Endothelial cell of umbilical vein (primary cell): ENCODE measurements around the gene BRINP2. TPM values are rescaled to one million over a fixed set of nuclear protein-coding genes. Genes with fewer than 3 reads are reported as not detected.

Source experiments
- BruUV-seq: library from RNA; stranded (reverse); fragments of 400-500 nt; replicated peaks from 2 replicates; lab custom pipeline; 2021; lab: Mats Ljungman, UMichigan
- CTCF ChIA-PET: fragments of 300-600, 350-600 bp; sonication (Branson Sonifier 250); formaldehyde crosslinking; loops from one replicate; lab custom pipeline; 2021; ENCODE audit warnings: antibody characterized with exemption, inconsistent platforms; lab: Charles Lee
- POLR2A ChIA-PET: fragments of 300-600, 350-600 bp; sonication (Branson Sonifier 250); formaldehyde crosslinking; loops from one replicate; lab custom pipeline; 2021; ENCODE audit warnings: antibody characterized with exemption, inconsistent platforms; lab: Charles Lee
- DNase-seq: peaks from one replicate; pipeline ENCODE4 v3.0.0-alpha.2; 2011; ENCODE audit warnings: low read depth, low spot score
- FAIRE-seq: peaks from 2 replicates; lab custom pipeline; 2011; peaks lifted over from hg19 to GRCh38; lab: Jason Lieb, UNC
- H2AFZ ChIP-seq: 2 replicates; pipeline ENCODE4 v1.6.0; 2012; ENCODE audit warnings: low read depth, low read length, control low read depth, inconsistent platforms
- H3K27ac ChIP-seq: 2 replicates; pipeline ENCODE4 v1.5.1; 2011; ENCODE audit warnings: low read depth, mild to moderate bottlenecking, control low read depth, low read length, moderate library complexity; ENCODE audit not compliant: insufficient read depth
- H3K27me3 ChIP-seq, 2 experiments: 2 replicates each; pipeline versions ENCODE4 v1.6.0 to v1.6.1; 2011; ENCODE audit warnings: low read length in 2 of 2, mixed read lengths in 1 of 2; ENCODE audit not compliant: control insufficient read depth in 2 of 2, insufficient read depth in 2 of 2
- H3K36me3 ChIP-seq, 2 experiments: 2 replicates in 1 of 2; 3 replicates in 1 of 2; pipeline ENCODE4 v1.5.1; 2011; ENCODE audit warnings: low read length in 2 of 2, mild to moderate bottlenecking in 1 of 2, moderate library complexity in 1 of 2; ENCODE audit not compliant: control insufficient read depth in 2 of 2, insufficient read depth in 2 of 2; ENCODE audit errors: extremely low read depth in 1 of 2
- H3K4me1 ChIP-seq: 3 replicates; pipeline ENCODE4 v1.5.1; 2011; ENCODE audit warnings: mild to moderate bottlenecking, low read length; ENCODE audit not compliant: control insufficient read depth, insufficient read depth; ENCODE audit errors: extremely low read depth
- H3K4me2 ChIP-seq: 2 replicates; pipeline ENCODE4 v1.6.1; 2011; ENCODE audit warnings: low read length, control low read depth, mixed read lengths; ENCODE audit not compliant: insufficient read depth
- H3K4me3 ChIP-seq, 3 experiments: fragments of 200-600 bp in 1 of 3; sonication (generic), shearing (Covaris generic) in 1 of 3; replicated peaks in 1 of 3; 2 replicates each; pipeline ENCODE4 v1.5.1; 2011 to 2016; ENCODE audit warnings: control low read depth in 3 of 3, low read length in 3 of 3, mild to moderate bottlenecking in 2 of 3, inconsistent platforms in 1 of 3, low read depth in 1 of 3, moderate library complexity in 1 of 3; ENCODE audit not compliant: insufficient read depth in 1 of 3
- H3K79me2 ChIP-seq: 2 replicates; pipeline ENCODE4 v1.6.0; 2012; ENCODE audit warnings: low read length, inconsistent platforms; ENCODE audit not compliant: control insufficient read depth, insufficient read depth
- H3K9ac ChIP-seq: replicated peaks from 2 replicates; pipeline ENCODE3; 2011; ENCODE audit warnings: low read length, control low read depth; ENCODE audit not compliant: insufficient read depth; ENCODE audit errors: extremely low read depth
- H3K9me1 ChIP-seq: replicated peaks from 3 replicates; pipeline ENCODE4 v1.6.0; 2011; ENCODE audit warnings: mild to moderate bottlenecking, low read length; ENCODE audit not compliant: control insufficient read depth, insufficient read depth; ENCODE audit errors: extremely low read depth
- H3K9me3 ChIP-seq: replicated peaks from 2 replicates; pipeline ENCODE4 v1.5.1; 2012; ENCODE audit warnings: low read length, inconsistent platforms; ENCODE audit not compliant: control insufficient read depth, insufficient read depth
- H4K20me1 ChIP-seq: replicated peaks from 2 replicates; pipeline ENCODE3; 2011; ENCODE audit warnings: mild to moderate bottlenecking, low read length; ENCODE audit not compliant: control insufficient read depth, insufficient read depth; ENCODE audit errors: extremely low read depth
- EZH2 ChIP-seq: IDR thresholded peaks from 2 replicates; pipeline ENCODE4 v1.6.1; 2012; ENCODE audit warnings: borderline replicate concordance, low read depth, mild to moderate bottlenecking, moderate library complexity, low read length, inconsistent platforms; ENCODE audit not compliant: severe bottlenecking
- FOS ChIP-seq: IDR thresholded peaks from 2 replicates; pipeline ENCODE4 v1.6.1; 2011; ENCODE audit warnings: mild to moderate bottlenecking, low read length, moderate library complexity, borderline replicate concordance; ENCODE audit not compliant: insufficient read depth
- GATA2 ChIP-seq: IDR thresholded peaks from 2 replicates; pipeline ENCODE4 v1.7.0; 2011; ENCODE audit warnings: low read depth, mild to moderate bottlenecking, moderate library complexity, mixed read lengths, low read length; ENCODE audit not compliant: insufficient read length, insufficient read depth
- JUN ChIP-seq: IDR thresholded peaks from 2 replicates; pipeline ENCODE4 v1.6.1; 2011; ENCODE audit warnings: borderline replicate concordance, low read depth; ENCODE audit not compliant: insufficient read length, insufficient read depth
- MYC ChIP-seq: IDR thresholded peaks from one replicate; pipeline ENCODE4 v1.6.1; 2011; ENCODE audit warnings: mild to moderate bottlenecking, low read depth, low read length
- POLR2A ChIP-seq: IDR thresholded peaks from 2 replicates; pipeline ENCODE4 v1.6.1; 2012; ENCODE audit warnings: low read depth, mild to moderate bottlenecking, control low read depth, low read length
- POLR2AphosphoS5 ChIP-seq: IDR thresholded peaks from 2 replicates; pipeline ENCODE4 v1.6.1; 2012; ENCODE audit warnings: low read depth, mild to moderate bottlenecking, control low read depth, low read length, moderate library complexity; ENCODE audit not compliant: insufficient read depth
- dilution Hi-C: fragments of 300-500 bp; cut with MboI; formaldehyde crosslinking; loops from one replicate; pipeline ENCODE4 v1.15.0; 2019; ENCODE audit warnings: low sequenced_read_pairs; ENCODE audit not compliant: extremely low pct_ligation_motif_present
- intact Hi-C: fragments of 100-400 bp; cut with micrococcal nuclease; formaldehyde crosslinking; loops from one replicate; pipeline ENCODE4 v1.10.0; 2022
- polyA plus RNA-seq, 4 experiments: library from polyadenylated mRNA; depleted of rRNA in 3 of 4; stranded (reverse) in 3 of 4; unstranded in 1 of 4; fragments of >200 nt; gene quantifications; 2 replicates each; pipeline versions ENCODE4 v1.2.1 to v1.2.3, GENCODE V29; 2011 to 2012; ENCODE audit warnings: missing spikeins in 1 of 4
- total RNA-seq: library from RNA; stranded (reverse); gene quantifications from 2 replicates; pipeline ENCODE4 v1.2.3, GENCODE V29; 2021
- TF ChIP-seq, protein P1 (sequence below): IDR thresholded peaks from 2 replicates; pipeline ENCODE4 v1.6.1; 2011; ENCODE audit not compliant: insufficient read depth, insufficient read length
- TF ChIP-seq, protein P2 (sequence below), 2 donors: IDR thresholded peaks; 1 replicate in 1 of 2; 2 replicates in 1 of 2; pipeline ENCODE4 v1.5.1; 2011; ENCODE audit warnings: low read length in 2 of 2, mild to moderate bottlenecking in 2 of 2, moderate library complexity in 2 of 2, control low read depth in 1 of 2, inconsistent platforms in 1 of 2, low read depth in 1 of 2; ENCODE audit not compliant: insufficient read depth in 1 of 2; ENCODE audit errors: extremely low read depth in 1 of 2

The BRINP2 gene
- total and polyA plus RNA-seq, 2 donors (not counting 3 experiments of a cell fraction or from before 2014, with no cell fraction given) = not detected

DNA sequence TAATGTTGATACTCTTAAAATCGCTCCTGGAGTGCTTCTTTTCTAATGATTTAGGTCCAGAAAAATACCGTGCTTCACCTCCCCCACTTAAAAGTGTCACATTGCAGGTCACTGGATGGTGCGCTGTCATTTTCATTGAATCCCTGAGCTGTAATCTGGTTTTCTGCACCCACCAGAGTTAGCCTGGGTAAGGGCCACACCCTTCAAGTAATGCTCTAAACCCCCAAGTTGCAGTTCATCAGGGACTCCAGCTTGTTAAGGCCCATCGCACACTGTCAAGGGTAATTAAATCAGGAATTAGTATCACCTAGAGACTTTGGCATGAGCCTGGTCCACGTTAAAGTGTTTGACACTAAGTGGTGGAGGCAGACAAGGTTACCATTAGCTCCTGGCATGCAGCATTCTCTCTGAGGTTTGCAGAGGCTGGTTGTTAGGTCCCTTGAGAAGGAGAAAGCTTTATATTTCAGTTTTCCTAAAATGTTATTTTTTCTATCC is 40.3 kb upstream of the BRINP2 start:
- H3K4me1 ChIP-seq = no peaks in the 10 kb centered on the region
- H3K4me2 ChIP-seq = no peak overlapping the region
- BruUV-seq = no TSS peak
- FAIRE-seq (no peak), DNase-seq (no peak)
- H3K79me2 ChIP-seq = no peaks in the 10 kb centered on the region
- H2AFZ ChIP-seq = no peak overlapping the region
- intact Hi-C loops (no loop called here), dilution Hi-C loops (no loop called here)
- TF ChIP-seq POLR2A = no peak
- TF ChIP-seq FOS = no peak
- no peak for TF ChIP-seq JUN
- TF ChIP-seq, protein P1, sequence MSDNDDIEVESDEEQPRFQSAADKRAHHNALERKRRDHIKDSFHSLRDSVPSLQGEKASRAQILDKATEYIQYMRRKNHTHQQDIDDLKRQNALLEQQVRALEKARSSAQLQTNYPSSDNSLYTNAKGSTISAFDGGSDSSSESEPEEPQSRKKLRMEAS = no peak
- TF ChIP-seq POLR2AphosphoS5 = no peak
- no peak for TF ChIP-seq MYC
- TF ChIP-seq GATA2 = no peak
- TF ChIP-seq, protein P2, sequence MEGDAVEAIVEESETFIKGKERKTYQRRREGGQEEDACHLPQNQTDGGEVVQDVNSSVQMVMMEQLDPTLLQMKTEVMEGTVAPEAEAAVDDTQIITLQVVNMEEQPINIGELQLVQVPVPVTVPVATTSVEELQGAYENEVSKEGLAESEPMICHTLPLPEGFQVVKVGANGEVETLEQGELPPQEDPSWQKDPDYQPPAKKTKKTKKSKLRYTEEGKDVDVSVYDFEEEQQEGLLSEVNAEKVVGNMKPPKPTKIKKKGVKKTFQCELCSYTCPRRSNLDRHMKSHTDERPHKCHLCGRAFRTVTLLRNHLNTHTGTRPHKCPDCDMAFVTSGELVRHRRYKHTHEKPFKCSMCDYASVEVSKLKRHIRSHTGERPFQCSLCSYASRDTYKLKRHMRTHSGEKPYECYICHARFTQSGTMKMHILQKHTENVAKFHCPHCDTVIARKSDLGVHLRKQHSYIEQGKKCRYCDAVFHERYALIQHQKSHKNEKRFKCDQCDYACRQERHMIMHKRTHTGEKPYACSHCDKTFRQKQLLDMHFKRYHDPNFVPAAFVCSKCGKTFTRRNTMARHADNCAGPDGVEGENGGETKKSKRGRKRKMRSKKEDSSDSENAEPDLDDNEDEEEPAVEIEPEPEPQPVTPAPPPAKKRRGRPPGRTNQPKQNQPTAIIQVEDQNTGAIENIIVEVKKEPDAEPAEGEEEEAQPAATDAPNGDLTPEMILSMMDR (IDR thresholded peaks at IDR 0.05; ENCODE audit: extremely low read depth in 1 of 2, insufficient read depth in 1 of 2, low read depth in 1 of 2, low read length in 2 of 2) = no peak
- TF ChIP-seq EZH2 = no peak
- H3K36me3 ChIP-seq = no peaks in the 10 kb centered on the region
- H3K9me3 ChIP-seq = peaks cover 2% of the 10 kb centered on the region
- no peaks in the 10 kb centered on the region for H3K27me3 ChIP-seq
- H3K4me3 ChIP-seq = no peak overlapping the region
- CTCF ChIA-PET = no interaction called here
- POLR2A ChIA-PET = no interaction called here
- H3K9me1 ChIP-seq = no peaks in the 10 kb centered on the region
- no peaks in the 10 kb centered on the region for H4K20me1 ChIP-seq
- H3K27ac ChIP-seq = no peak overlapping the region
- no peak overlapping the region for H3K9ac ChIP-seq
